Loucy (cell line): Measurements from ENCODE around the gene SBF2.

ENCODE experiments used
- CTCF ChIP-seq: fragments of 200-600 bp; sonication (generic); conservative IDR thresholded peaks from 2 replicates; pipeline ENCODE4 v1.5.1; 2014; ENCODE audit warnings: mild to moderate bottlenecking, antibody characterized with exemption, low read length
- EZH2phosphoT487 ChIP-seq: fragments of 200-600 bp; IDR thresholded peaks from 2 replicates; pipeline ENCODE4 v1.6.1; 2018; ENCODE audit warnings: antibody characterized with exemption, mild to moderate bottlenecking, moderate library complexity, borderline replicate concordance

- TF ChIP-seq CTCF (no peak), EZH2phosphoT487 (no peak)
Measured at GRCh38 chr11:10197091-10197490, 96.9 kb downstream of the SBF2 start.
